ENCODE data around the gene TFF3. TPM values are rescaled to one million over a fixed set of nuclear protein-coding genes. Genes with fewer than 3 reads are reported as not detected.

TFF3 gene
- total and polyA plus RNA-seq, 2 experiments from 2014 or later, result 84.4 to 589 TPM

- DNase-seq (ENCODE audit: low spot score), result no peak
- no peak for TF ChIP-seq CTCF (IDR thresholded peaks at IDR 0.05; ENCODE audit: poor library complexity)
- TF ChIP-seq EZH2 (IDR thresholded peaks at IDR 0.05; ENCODE audit: borderline replicate concordance), result no peak
- TF ChIP-seq EZH2phosphoT487 (IDR thresholded peaks at IDR 0.05; ENCODE audit: low read depth, severe bottlenecking, unreplicated experiment), result no peak
- H3K4me3 ChIP-seq, result no peak overlapping the region
- no peaks in the 10 kb centered on the region for H4K20me1 ChIP-seq (ENCODE audit: insufficient read depth, poor library complexity, severe bottlenecking)
- H3K27me3 ChIP-seq, result no peaks in the 10 kb centered on the region
- H3K9me3 ChIP-seq (ENCODE audit: low read depth), result no peaks in the 10 kb centered on the region
- H3K79me2 ChIP-seq, result no peaks in the 10 kb centered on the region
- H3K9me2 ChIP-seq (replicated peaks; ENCODE audit: insufficient read depth), result no peaks in the 10 kb centered on the region
- H3K36me3 ChIP-seq (replicated peaks; ENCODE audit: insufficient read depth, low read depth), result no peaks in the 10 kb centered on the region
- WGBS (ENCODE audit: low lambda C conversion rate, missing lambda C conversion rate), result 94% methylated on average over 6 of the region's 6 CpGs
- H3K27ac ChIP-seq, result no peak overlapping the region
- no peaks in the 10 kb centered on the region for H3K4me1 ChIP-seq (ENCODE audit: insufficient read depth)
- no peak overlapping the region for H3K4me2 ChIP-seq
- no peak overlapping the region for H2AFZ ChIP-seq
Observed at GRCh38 chr21:42271065-42271464, 44.1 kb downstream of the TFF3 start.

- Histone ChIP-seq H3K79me2 (no peaks in the 10 kb centered on the region), H4K20me1 (ENCODE audit: insufficient read depth, poor library complexity, severe bottlenecking) (no peaks in the 10 kb centered on the region), H3K9me3 (ENCODE audit: low read depth) (no peaks in the 10 kb centered on the region), H3K9me2 (replicated peaks; ENCODE audit: insufficient read depth) (no peaks in the 10 kb centered on the region), H2AFZ (no peak overlapping the region), H3K27me3 (no peaks in the 10 kb centered on the region), H3K4me2 (no peak overlapping the region), H3K36me3 (replicated peaks; ENCODE audit: insufficient read depth, low read depth) (no peaks in the 10 kb centered on the region), H3K4me1 (ENCODE audit: insufficient read depth) (no peaks in the 10 kb centered on the region), H3K27ac (no peak overlapping the region), H3K4me3 (no peak overlapping the region)
- DNase-seq (ENCODE audit: low spot score), result no peak
- no peak for TF ChIP-seq EZH2 (IDR thresholded peaks at IDR 0.05; ENCODE audit: borderline replicate concordance)
- TF ChIP-seq EZH2phosphoT487 (IDR thresholded peaks at IDR 0.05; ENCODE audit: low read depth, severe bottlenecking, unreplicated experiment), result no peak
- no peak for TF ChIP-seq CTCF (IDR thresholded peaks at IDR 0.05; ENCODE audit: poor library complexity)
- 91% methylated on average over 10 of the region's 10 CpGs for WGBS (ENCODE audit: low lambda C conversion rate, missing lambda C conversion rate)
Observed at GRCh38 chr21:42269386-42269785, 45.8 kb downstream of the TFF3 start.

- no peaks in the 10 kb centered on the region for H3K9me3 ChIP-seq (ENCODE audit: low read depth)
- WGBS (ENCODE audit: low lambda C conversion rate, missing lambda C conversion rate), result 92% methylated on average over 7 of the region's 7 CpGs
Observed at GRCh38 chr21:42266971-42267556, 48.1 kb downstream of the TFF3 start.

More at GRCh38 chr21:42266971-42267556, 48.1 kb downstream of the TFF3 start:
- H3K36me3 ChIP-seq (replicated peaks; ENCODE audit: insufficient read depth, low read depth), result no peaks in the 10 kb centered on the region
- TF ChIP-seq EZH2 (IDR thresholded peaks at IDR 0.05; ENCODE audit: borderline replicate concordance) (no peak), EZH2phosphoT487 (IDR thresholded peaks at IDR 0.05; ENCODE audit: low read depth, severe bottlenecking, unreplicated experiment) (no peak), CTCF (IDR thresholded peaks at IDR 0.05; ENCODE audit: poor library complexity) (no peak)
- no peaks in the 10 kb centered on the region for H3K9me2 ChIP-seq (replicated peaks; ENCODE audit: insufficient read depth)
- no peaks in the 10 kb centered on the region for H3K27me3 ChIP-seq
- H2AFZ ChIP-seq, result no peak overlapping the region
- H3K4me2 ChIP-seq, result no peak overlapping the region
- H3K79me2 ChIP-seq, result no peaks in the 10 kb centered on the region
- peaks cover 17% of the 10 kb centered on the region for H3K4me1 ChIP-seq (ENCODE audit: insufficient read depth)
- H3K4me3 ChIP-seq, result no peak overlapping the region
- H4K20me1 ChIP-seq (ENCODE audit: insufficient read depth, poor library complexity, severe bottlenecking), result no peaks in the 10 kb centered on the region
- no peak for DNase-seq (ENCODE audit: low spot score)
- no peak overlapping the region for H3K27ac ChIP-seq
